ENCODE results near the gene ZSCAN1.

Gene ZSCAN1

DNA sequence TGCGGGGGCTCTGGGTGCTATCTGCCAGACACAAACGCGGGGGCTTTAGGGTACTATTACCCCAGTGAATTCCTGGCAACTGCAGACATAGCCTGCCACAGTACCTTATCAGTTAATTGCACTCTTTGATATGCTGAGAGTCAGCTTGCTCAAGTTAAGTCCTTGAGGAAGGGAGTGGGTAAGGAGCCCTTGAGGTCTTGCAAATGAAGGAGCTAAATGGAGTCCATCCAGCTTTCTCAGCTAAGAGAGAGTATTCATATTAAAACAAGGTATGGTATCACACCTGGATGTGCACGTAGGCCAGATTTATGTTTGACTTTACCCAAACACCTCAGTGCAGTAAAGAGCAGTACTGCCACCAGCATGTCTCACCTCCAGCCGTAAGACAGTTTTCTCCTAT lies 19.7 kb upstream of the ZSCAN1 start:
- no peak overlapping the region for H3K27ac ChIP-seq
- ChIA-PET CTCF (no interaction called here), POLR2A (ENCODE audit: low non-redundant PET) (no interaction called here)
- DNase-seq (ENCODE audit: low spot score), result no peak
- TF ChIP-seq CTCF (conservative IDR thresholded peaks at IDR 0.05; ENCODE audit: low read depth), result no peak

DNA sequence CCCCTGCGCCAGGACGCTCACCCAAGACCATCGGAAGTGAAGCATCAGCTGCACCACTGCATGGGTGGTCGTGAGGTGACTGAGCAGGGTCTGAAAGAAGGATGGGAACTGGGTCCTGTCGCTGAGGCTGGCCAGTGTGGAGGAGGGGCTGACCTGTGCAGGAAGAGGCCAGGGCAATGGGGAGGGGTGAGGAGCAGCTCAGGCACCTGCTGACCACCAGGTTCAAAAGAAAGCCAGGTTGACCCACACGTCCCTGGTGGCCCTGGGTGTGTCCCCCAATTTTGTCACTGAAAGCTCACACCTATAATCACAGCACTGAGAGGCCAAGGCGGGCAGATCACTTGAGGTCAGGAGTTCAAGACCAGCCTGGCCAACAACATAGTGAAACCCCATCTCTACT lies 13.7 kb upstream of the ZSCAN1 start:
- ChIA-PET CTCF (no interaction called here), POLR2A (ENCODE audit: low non-redundant PET) (no interaction called here)
- TF ChIP-seq CTCF (conservative IDR thresholded peaks at IDR 0.05; ENCODE audit: low read depth), result no peak
- DNase-seq (ENCODE audit: low spot score), result no peak
- no peak overlapping the region for H3K27ac ChIP-seq

DNA sequence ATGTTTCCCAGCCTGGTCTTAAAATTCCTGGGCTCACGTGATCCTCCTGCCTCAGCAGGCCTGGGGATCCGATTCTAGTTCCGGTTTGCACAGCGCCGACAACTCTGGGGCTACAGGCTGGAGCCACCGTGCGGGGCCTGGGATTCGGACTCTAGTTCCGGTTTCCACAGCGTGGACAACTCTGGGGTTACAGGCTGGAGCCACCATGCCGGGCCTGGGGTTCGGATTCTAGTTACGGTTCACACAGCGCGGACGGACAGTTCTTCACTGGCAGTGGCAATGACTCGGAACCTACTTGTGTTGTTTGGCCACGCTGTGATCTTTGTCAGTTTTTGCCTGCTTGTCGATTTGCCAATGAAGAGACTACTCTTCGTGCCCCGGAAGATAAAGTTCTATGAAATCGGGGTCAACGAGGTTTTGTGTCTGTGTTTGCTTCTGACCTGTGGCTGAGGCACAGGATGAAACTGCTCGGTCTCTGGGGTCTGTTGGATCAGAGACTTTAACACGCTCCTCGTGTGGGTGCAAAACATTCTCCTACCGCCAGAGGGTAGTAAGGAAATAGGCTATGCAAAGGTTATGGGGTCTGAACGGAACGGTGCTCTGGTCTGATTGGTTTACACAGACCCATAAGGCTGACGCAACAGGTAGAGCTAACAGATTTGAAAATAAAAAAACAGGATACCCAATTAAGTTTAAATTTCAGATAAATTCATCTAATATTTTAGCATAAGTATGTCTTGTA lies 12.1 kb upstream of the ZSCAN1 start:
- no peak for DNase-seq (ENCODE audit: low spot score)
- POLR2A ChIA-PET (ENCODE audit: low non-redundant PET), result no interaction called here

DNA sequence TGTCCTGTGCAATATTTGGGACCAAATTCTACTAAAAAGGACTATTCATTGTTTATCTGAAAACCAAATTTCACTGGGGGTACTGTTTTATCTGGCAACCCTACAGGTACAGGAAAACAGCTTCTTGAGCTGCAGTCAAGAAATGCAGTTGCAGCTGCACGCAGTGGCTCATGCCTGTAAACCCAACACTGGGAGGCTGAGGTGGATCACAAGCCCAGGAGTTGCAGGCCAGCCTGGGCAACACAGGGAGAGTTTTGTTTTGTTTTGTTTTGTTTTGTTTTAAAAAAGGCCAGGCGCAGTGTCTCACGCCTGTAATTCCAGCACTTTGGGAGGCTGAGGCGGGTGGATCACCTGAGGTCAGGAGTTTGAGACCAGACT lies 11.6 kb upstream of the ZSCAN1 start:
- no peak for DNase-seq (ENCODE audit: low spot score)
- no peak overlapping the region for H3K27ac ChIP-seq
- ChIA-PET POLR2A (ENCODE audit: low non-redundant PET) (no interaction called here), CTCF (no interaction called here)
- TF ChIP-seq CTCF (conservative IDR thresholded peaks at IDR 0.05; ENCODE audit: low read depth), result no peak

More for the DNA sequence above, 12.1 kb upstream of the ZSCAN1 start:
- no peak overlapping the region for H3K27ac ChIP-seq
- TF ChIP-seq CTCF (conservative IDR thresholded peaks at IDR 0.05; ENCODE audit: low read depth), result no peak
- CTCF ChIA-PET, result interaction anchor here (0.6 kb wide), 1 partner anchor 50 kb away, joined by 3 read pairs; no protein-coding TSS in a partner anchor

DNA sequence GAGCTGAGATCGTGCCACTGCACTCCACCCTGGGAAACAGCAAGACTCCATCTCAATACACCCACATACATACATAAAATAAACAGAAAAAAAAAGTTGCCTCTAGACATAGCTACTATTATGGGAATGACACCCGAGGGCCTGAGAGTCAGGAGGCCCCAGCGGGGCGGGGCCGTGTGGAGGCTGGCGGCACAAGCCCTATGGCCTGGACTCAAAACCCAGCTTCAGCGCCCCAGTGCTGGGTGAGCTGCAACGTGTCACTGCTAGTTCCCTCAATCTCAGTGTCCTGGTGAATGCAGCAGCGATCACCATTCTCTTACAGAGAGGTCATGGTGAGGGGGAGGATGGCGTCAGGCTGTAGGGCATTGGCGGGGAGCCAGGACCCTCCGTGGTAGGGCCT lies 9.2 kb upstream of the ZSCAN1 start:
- DNase-seq (ENCODE audit: low spot score), result no peak
- ChIA-PET CTCF (no interaction called here), POLR2A (ENCODE audit: low non-redundant PET) (no interaction called here)
- H3K27ac ChIP-seq, result no peak overlapping the region
- no peak for TF ChIP-seq CTCF (conservative IDR thresholded peaks at IDR 0.05; ENCODE audit: low read depth)

DNA sequence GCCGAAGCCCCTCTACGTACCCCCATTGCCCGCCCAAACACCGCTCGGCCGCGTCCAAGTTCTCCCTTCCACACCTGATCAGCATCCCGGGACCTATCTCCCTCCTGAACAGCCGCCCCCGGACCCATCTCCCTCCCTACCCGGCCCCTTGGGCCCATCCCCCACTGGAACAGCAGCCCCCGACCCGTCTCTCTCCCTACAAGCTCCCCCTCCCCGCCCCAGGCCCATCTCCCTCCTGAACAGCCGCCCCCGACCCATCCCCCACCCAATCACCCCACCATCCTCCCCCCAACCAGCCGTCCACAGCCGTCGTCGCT lies 610 bp downstream of the ZSCAN1 start:
- DNase-seq (ENCODE audit: low spot score), result no peak
- TF ChIP-seq CTCF (conservative IDR thresholded peaks at IDR 0.05; ENCODE audit: low read depth), result no peak
- CTCF ChIA-PET, result no interaction called here
- POLR2A ChIA-PET (ENCODE audit: low non-redundant PET), result no interaction called here
- no peak overlapping the region for H3K27ac ChIP-seq

GRCh38 chr19:58035863-58036262 lies 2.0 kb downstream of the ZSCAN1 start:
- ChIA-PET CTCF (no interaction called here), POLR2A (ENCODE audit: low non-redundant PET) (no interaction called here)
- TF ChIP-seq CTCF (conservative IDR thresholded peaks at IDR 0.05; ENCODE audit: low read depth), result no peak
- H3K27ac ChIP-seq, result no peak overlapping the region
- no peak for DNase-seq (ENCODE audit: low spot score)

Data from RWPE1 (cell line).